HepG2 (cell line): ENCODE results near the gene RBM34. TPM values are rescaled to one million over a fixed set of nuclear protein-coding genes. Genes with fewer than 3 reads are reported as not detected.

ENCODE experiments used
- BORCS8-MEF2B ChIP-seq: sonication (generic); formaldehyde crosslinking; IDR thresholded peaks from 2 replicates; pipeline ENCODE4 v1.8.0; 2022; ENCODE audit warnings: mild to moderate bottlenecking, missing genetic modification reagents
- GATAD2A ChIP-seq: IDR thresholded peaks from 2 replicates; pipeline ENCODE4 v1.6.1; 2016
- HOMEZ ChIP-seq: IDR thresholded peaks from 2 replicates; pipeline ENCODE4 v1.6.1; 2016; ENCODE audit warnings: low read depth
- MYNN ChIP-seq: sonication (generic); formaldehyde crosslinking; IDR thresholded peaks from 2 replicates; pipeline ENCODE4 v1.4.0; 2020; ENCODE audit warnings: mild to moderate bottlenecking, low read depth, missing genetic modification reagents
- NFKBIZ ChIP-seq: IDR thresholded peaks from 2 replicates; pipeline ENCODE4 v1.6.1; 2018; ENCODE audit warnings: missing genetic modification reagents, missing compliant biosample characterization
- REPIN1 ChIP-seq: sonication (generic); formaldehyde crosslinking; IDR thresholded peaks from 2 replicates; pipeline ENCODE4 v1.8.0; 2022; ENCODE audit warnings: missing genetic modification reagents, low read depth, mild to moderate bottlenecking, borderline replicate concordance
- RXRB ChIP-seq: IDR thresholded peaks from 2 replicates; pipeline ENCODE4 v1.6.1; 2016; ENCODE audit warnings: borderline replicate concordance, missing genetic modification reagents, missing compliant biosample characterization
- SMAD9 ChIP-seq: sonication (generic); formaldehyde crosslinking; IDR thresholded peaks from 2 replicates; pipeline ENCODE4 v1.5.1; 2020; ENCODE audit warnings: mild to moderate bottlenecking, missing genetic modification reagents
- SNRNP70 ChIP-seq: fragments of 200-400 bp; formaldehyde crosslinking; IDR thresholded peaks from 2 replicates; pipeline ENCODE4 v1.6.1; 2017; ENCODE audit warnings: mild to moderate bottlenecking, low read depth, low read length, moderate library complexity
- STAG1 ChIP-seq: sonication (generic); formaldehyde crosslinking; IDR thresholded peaks from 2 replicates; pipeline ENCODE4 v1.4.0; 2020; ENCODE audit warnings: missing genetic modification reagents
- TCF12 ChIP-seq, 2 experiments: fragments of 450-650 bp in 1 of 2; sonication (generic) in 1 of 2; formaldehyde crosslinking in 1 of 2; IDR thresholded peaks; 2 replicates each; pipeline versions ENCODE4 v1.6.1 to v1.8.0; 2017 to 2022; ENCODE audit warnings: antibody characterized with exemption in 1 of 2, mild to moderate bottlenecking in 1 of 2, missing genetic modification reagents in 1 of 2, moderate library complexity in 1 of 2
- ZFP37 ChIP-seq: sonication (generic); formaldehyde crosslinking; IDR thresholded peaks from 2 replicates; pipeline ENCODE4 v1.4.0; 2020; ENCODE audit warnings: missing genetic modification reagents, borderline replicate concordance
- ZMYM4 ChIP-seq: sonication (generic); formaldehyde crosslinking; IDR thresholded peaks from 2 replicates; pipeline ENCODE4 v1.8.1; 2023; ENCODE audit warnings: mild to moderate bottlenecking, missing genetic modification reagents
- ZNF12 ChIP-seq: sonication (generic); formaldehyde crosslinking; IDR thresholded peaks from 2 replicates; pipeline ENCODE4 v1.5.0; 2020; ENCODE audit warnings: missing genetic modification reagents
- ZNF501 ChIP-seq: sonication (generic); formaldehyde crosslinking; IDR thresholded peaks from 2 replicates; pipeline ENCODE4 v1.5.1; 2020; ENCODE audit warnings: mild to moderate bottlenecking, moderate library complexity, missing genetic modification reagents
- ZNF574 ChIP-seq: sonication (generic); formaldehyde crosslinking; IDR thresholded peaks from 2 replicates; pipeline ENCODE4 v1.4.0; 2020; ENCODE audit warnings: missing genetic modification reagents
- ZNF607 ChIP-seq: sonication (generic); formaldehyde crosslinking; IDR thresholded peaks from 2 replicates; pipeline ENCODE4 v1.5.1; 2020; ENCODE audit warnings: missing genetic modification reagents, mild to moderate bottlenecking, borderline replicate concordance
- ZNF770 ChIP-seq: sonication (generic); formaldehyde crosslinking; IDR thresholded peaks from 2 replicates; pipeline ENCODE4 v1.5.0; 2020; ENCODE audit warnings: mild to moderate bottlenecking, missing genetic modification reagents
- ZNF891 ChIP-seq: sonication (generic); formaldehyde crosslinking; IDR thresholded peaks from 2 replicates; pipeline ENCODE4 v1.5.0; 2020; ENCODE audit warnings: mild to moderate bottlenecking, missing genetic modification reagents
- ZXDC ChIP-seq: sonication (generic); formaldehyde crosslinking; IDR thresholded peaks from 2 replicates; pipeline ENCODE4 v1.5.0; 2020; ENCODE audit warnings: mild to moderate bottlenecking, missing genetic modification reagents
- polyA plus RNA-seq, 8 experiments: library from polyadenylated mRNA; depleted of rRNA in 3 of 8; stranded (reverse) in 7 of 8; unstranded in 1 of 8; fragments of >200 nt; fragmentation: Illumina TruSeq in 4 of 8; extraction: Trizol in 4 of 8; gene quantifications; 2 replicates each; pipeline versions ENCODE4 v1.2.1 to v1.2.3, GENCODE V29; 2011 to 2016; ENCODE audit warnings: low read depth in 4 of 8, missing spikeins in 1 of 8, mixed read lengths in 1 of 8; ENCODE audit not compliant: insufficient read depth in 1 of 8
- total RNA-seq, 5 experiments: library from RNA; depleted of rRNA; stranded (reverse); fragments of >200 nt; fragmentation: Illumina TruSeq; extraction: Trizol; gene quantifications; 2 replicates each; pipeline ENCODE4 v1.2.3, GENCODE V29; 2016; ENCODE audit warnings: low read depth in 1 of 5

Gene RBM34
- total and polyA plus RNA-seq, 2 of the 13 experiments (the other 11 are each of a cell fraction or from before 2014, with no cell fraction given) = 34.7 to 73.0 TPM

- no peak for TF ChIP-seq ZXDC (CRISPR knock-in tag)
- TF ChIP-seq TCF12 (IDR thresholded peaks at IDR 0.05) = no peak
- no peak for TF ChIP-seq TCF12 (CRISPR knock-in tag; IDR thresholded peaks at IDR 0.05)
- TF ChIP-seq BORCS8-MEF2B (CRISPR knock-in tag) = 0 out of 2 replicates have a peak, but pooled peaks have one; percentile 56
- no peak for TF ChIP-seq ZMYM4 (CRISPR knock-in tag)
- 0 out of 2 replicates have a peak, but pooled peaks have one; percentile 18 for TF ChIP-seq ZNF12 (CRISPR knock-in tag)
- TF ChIP-seq STAG1 = peak; percentile 89
- 0 out of 2 replicates have a peak, but pooled peaks have one; percentile 26 for TF ChIP-seq ZNF574
- TF ChIP-seq ZNF891 (CRISPR knock-in tag) = 0 out of 2 replicates have a peak, but pooled peaks have one; percentile 0
- no peak for TF ChIP-seq SMAD9 (CRISPR knock-in tag)
- no peak for TF ChIP-seq SNRNP70
- TF ChIP-seq MYNN (CRISPR knock-in tag) = no peak
- TF ChIP-seq ZNF501 (CRISPR knock-in tag) = peak; percentile 67; the same call in 1 of the 2 replicates
- TF ChIP-seq NFKBIZ (CRISPR knock-in tag) = no peak
- TF ChIP-seq REPIN1 = 0 out of 2 replicates have a peak, but pooled peaks have one; percentile 4
- no peak for TF ChIP-seq ZFP37 (CRISPR knock-in tag)
- peak; percentile 47; the same call in 1 of the 2 replicates for TF ChIP-seq GATAD2A (CRISPR knock-in tag)
- TF ChIP-seq RXRB (CRISPR knock-in tag) = no peak
- TF ChIP-seq ZNF770 (CRISPR knock-in tag) = no peak
- no peak for TF ChIP-seq HOMEZ (CRISPR knock-in tag)
- TF ChIP-seq ZNF607 (CRISPR knock-in tag) = no peak; the same call in 1 of the 2 replicates
These were observed 67.1 kb downstream of the RBM34 start (continued) for GRCh38 chr1:235093696-235094592.
